Hair follicular keratinocyte (primary cell): ENCODE data around the gene GSK3B. TPM values are rescaled to one million over a fixed set of nuclear protein-coding genes. Genes with fewer than 3 reads are reported as not detected.

ENCODE experiments used
- total RNA-seq: library from RNA; depleted of rRNA; stranded (reverse); fragments of >200 nt; gene quantifications from 2 replicates; pipeline ENCODE4 v1.2.3, GENCODE V29; 2015

Gene GSK3B
- total RNA-seq: 73.9 and 110 TPM in 2 replicates

DNA sequence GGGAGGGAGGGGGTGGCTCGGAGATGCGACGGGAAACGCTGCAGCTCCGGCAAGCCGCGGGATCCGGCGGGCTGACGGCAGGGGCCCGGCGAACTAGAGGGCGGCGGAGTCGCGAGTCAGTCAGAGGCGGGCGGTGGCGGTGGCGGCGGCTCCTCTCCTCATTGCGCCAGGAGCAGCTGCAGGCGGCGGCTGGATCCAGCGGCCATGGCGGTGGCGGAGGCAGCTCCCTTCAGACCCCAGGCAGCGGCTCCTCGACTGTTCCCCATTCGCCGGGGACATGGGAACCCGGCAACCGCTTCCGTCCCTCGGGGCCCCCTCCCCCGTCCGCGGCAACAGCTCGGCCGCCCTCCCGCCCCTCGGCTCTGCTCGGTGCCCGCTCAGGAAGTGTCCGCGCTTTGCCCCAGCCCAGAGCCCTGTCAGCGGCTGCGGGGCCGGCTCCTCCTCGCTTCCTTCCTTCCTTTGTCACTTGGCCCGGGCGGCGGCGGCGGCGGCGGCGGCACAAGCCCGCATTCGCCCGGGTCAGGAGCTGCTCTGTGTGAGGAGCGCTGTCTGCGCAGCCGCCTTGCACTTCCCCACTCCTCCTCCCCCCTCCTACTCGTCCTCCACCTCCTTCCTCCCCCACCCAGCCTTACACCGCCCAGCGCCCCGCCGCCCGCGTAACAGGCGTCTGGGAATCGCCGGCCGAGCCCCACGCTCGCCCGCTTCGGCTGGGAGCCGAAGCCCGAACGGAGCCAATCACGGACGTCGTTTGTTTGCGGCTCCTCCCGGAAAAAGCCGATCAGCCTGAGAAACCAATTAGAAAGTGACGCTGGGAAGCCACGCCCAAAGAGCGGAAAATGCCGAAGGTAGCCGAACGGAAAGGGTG lies at the start of gene GSK3B:
Gene GSK3B (minus strand): TSS at position 537 of the 865 bp plus-strand sequence. CDS start 1,013 bp downstream, outside the sequence.

DNA sequence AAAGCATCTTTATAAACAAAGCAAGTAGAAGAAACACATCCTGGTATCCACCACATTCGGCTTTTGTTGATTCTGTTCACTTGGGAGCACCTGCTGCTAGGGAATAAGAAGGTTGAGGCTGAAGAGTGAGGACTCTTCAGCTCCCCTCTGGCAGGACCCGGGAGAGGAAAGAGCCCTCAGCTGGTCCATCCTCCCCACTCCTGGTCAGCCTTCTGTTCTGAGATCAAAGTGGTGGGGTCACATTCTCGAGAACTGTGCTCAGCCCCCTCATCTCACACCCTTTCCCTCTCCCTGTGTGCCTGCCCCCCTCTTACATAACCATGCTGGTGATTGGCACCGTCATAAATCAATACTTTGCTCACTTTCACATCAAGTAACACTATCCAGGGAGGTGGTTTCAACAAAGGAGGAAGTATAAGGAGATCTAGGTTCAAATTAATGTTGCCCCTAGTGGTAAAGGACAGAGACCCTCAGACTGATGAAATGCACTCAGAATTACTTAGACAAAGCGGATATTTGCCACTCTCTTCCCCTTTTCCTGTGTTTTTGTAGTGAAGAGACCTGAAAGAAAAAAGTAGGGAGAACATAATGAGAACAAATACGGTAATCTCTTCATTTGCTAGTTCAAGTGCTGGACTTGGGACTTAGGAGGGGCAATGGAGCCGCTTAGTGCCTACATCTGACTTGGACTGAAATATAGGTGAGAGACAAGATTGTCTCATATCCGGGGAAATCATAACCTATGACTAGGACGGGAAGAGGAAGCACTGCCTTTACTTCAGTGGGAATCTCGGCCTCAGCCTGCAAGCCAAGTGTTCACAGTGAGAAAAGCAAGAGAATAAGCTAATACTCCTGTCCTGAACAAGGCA lies 312.7 kb downstream of the GSK3B start, which contains the start of gene NR1I2:
Gene NR1I2 (plus strand): TSS at position 772 of the 869 bp plus-strand sequence.

Other genes starting within 250 kb of the GSK3B start
- 0.19 TPM in 1 of 2 replicates, not detected in the other for gene GPR156, start 190.8 kb upstream of the GSK3B start, total RNA-seq